Mesothelial cell of epicardium (in vitro differentiated cells): Measurements from ENCODE around the gene ENTPD8. TPM values are rescaled to one million over a fixed set of nuclear protein-coding genes. Genes with fewer than 3 reads are reported as not detected.

Source experiments
- DNase-seq, 2 experiments: peaks; one replicate each; pipeline ENCODE4 v3.0.0; 2021; ENCODE audit warnings: low spot score in 2 of 2; ENCODE audit not compliant: unreplicated experiment in 2 of 2
- H3K27ac Mint-ChIP-seq: 2 replicates; pipeline ENCODE4 v1.8.0; 2021; ENCODE audit warnings: mixed read lengths
- H3K27me3 Mint-ChIP-seq: 2 replicates; pipeline ENCODE4 v1.8.0; 2021; ENCODE audit warnings: low read depth, mixed read lengths
- H3K36me3 Mint-ChIP-seq: 2 replicates; pipeline ENCODE4 v1.8.0; 2021; ENCODE audit warnings: mixed read lengths
- H3K4me1 Mint-ChIP-seq: 2 replicates; pipeline ENCODE4 v1.8.0; 2021; ENCODE audit warnings: mixed read lengths
- H3K4me3 Mint-ChIP-seq: 2 replicates; pipeline ENCODE4 v1.8.0; 2021; ENCODE audit warnings: mild to moderate bottlenecking, moderate library complexity, mixed read lengths
- H3K9me3 Mint-ChIP-seq: 2 replicates; pipeline ENCODE4 v1.8.0; 2021; ENCODE audit warnings: mixed read lengths
- total RNA-seq: library from RNA; stranded (reverse); gene quantifications from 3 replicates; pipeline ENCODE4 v1.2.1, GENCODE V29; 2021
- TF ChIP-seq, protein P1 (sequence below): fragments of 200-600 bp; sonication (generic); IDR thresholded peaks from one replicate; pipeline ENCODE4 v1.5.0; 2021; ENCODE audit warnings: antibody characterized with exemption; ENCODE audit not compliant: unreplicated experiment

The ENTPD8 gene
- total RNA-seq, 1 donor from 2014 or later, result 1.4 TPM

DNA sequence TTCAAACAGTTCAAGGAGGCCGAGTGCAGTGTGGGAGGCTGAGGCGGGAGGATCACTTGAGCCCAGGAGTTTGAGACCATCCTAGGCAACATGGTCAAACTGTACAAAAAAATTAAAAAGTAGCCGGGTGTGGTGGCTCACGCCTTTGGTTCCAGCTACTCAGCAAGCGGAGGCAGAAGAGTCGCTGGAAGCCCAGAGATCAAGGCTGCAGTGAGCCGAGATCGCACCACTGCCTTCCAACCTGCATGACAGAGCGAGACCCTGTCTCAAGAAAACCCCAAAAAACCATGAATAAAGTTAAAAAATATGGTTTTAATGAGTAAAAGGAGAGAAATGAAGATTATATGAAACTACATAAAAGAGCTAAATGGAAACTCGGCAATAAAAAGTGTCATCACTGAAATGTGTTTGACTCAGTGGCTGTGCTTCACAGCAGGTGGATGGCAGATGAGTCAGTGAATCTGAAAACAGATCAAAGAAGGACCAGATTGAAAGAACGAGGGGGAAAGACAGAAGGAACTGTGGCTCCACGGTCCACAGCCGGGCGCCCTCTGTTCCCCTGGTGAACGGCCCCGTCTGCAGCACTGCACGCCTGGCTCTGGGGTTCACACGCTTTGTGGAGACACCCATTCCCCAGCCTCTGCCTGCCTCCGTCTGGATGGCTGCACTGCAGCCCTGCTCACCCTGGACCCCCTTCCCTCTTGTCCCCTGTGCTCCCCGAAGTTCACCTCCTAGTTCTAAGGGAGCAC lies 43.3 kb downstream of the ENTPD8 start:
- TF ChIP-seq, protein P1, sequence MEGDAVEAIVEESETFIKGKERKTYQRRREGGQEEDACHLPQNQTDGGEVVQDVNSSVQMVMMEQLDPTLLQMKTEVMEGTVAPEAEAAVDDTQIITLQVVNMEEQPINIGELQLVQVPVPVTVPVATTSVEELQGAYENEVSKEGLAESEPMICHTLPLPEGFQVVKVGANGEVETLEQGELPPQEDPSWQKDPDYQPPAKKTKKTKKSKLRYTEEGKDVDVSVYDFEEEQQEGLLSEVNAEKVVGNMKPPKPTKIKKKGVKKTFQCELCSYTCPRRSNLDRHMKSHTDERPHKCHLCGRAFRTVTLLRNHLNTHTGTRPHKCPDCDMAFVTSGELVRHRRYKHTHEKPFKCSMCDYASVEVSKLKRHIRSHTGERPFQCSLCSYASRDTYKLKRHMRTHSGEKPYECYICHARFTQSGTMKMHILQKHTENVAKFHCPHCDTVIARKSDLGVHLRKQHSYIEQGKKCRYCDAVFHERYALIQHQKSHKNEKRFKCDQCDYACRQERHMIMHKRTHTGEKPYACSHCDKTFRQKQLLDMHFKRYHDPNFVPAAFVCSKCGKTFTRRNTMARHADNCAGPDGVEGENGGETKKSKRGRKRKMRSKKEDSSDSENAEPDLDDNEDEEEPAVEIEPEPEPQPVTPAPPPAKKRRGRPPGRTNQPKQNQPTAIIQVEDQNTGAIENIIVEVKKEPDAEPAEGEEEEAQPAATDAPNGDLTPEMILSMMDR, result no peak
- H3K4me1 Mint-ChIP-seq, result no peaks in the 10 kb centered on the region
- no peak overlapping the region for H3K27ac Mint-ChIP-seq
- H3K27me3 Mint-ChIP-seq, result no peaks in the 10 kb centered on the region
- peaks cover 22% of the 10 kb centered on the region for H3K36me3 Mint-ChIP-seq
- no peak overlapping the region for H3K4me3 Mint-ChIP-seq
- no peak for DNase-seq
- H3K9me3 Mint-ChIP-seq, result peaks cover 12% of the 10 kb centered on the region

DNA sequence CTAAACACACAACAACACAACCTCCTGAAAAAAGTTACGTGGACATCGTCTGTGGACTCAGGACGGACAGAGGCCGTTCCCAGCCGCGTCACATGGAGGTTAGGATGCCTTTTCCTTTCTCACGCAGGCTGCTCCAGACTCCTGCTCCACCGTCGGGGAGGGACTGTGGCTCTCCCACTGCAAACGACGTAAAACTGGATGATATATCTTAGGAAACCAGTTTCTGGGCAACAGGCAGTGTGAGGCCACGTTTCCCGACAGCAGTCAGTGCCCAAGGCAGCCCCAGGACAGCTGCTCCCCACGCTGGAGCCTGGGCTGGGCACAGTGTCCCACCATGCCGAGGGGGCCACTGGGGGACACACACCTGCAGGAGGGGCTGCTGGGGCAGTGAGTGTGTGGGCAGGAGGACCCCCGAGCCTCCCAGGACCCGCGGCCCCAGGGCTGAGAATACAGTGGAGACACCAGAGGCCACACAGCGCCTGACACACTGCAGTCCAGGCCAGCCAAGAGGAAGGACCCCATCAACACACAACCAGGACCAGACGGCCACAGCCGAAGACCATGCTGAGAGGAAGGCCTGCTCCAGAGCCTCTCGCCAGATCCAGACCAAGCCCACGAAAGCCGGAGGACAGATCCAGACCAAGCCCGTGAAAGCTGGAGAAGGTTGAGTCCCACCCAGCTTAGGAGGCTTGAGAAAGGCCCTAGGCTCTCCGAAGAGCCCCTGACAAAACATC lies 44.4 kb downstream of the ENTPD8 start:
- Mint-ChIP-seq H3K4me1 (no peaks in the 10 kb centered on the region), H3K9me3 (peaks cover 6% of the 10 kb centered on the region), H3K4me3 (no peak overlapping the region), H3K27ac (no peak overlapping the region), H3K36me3 (peaks cover 15% of the 10 kb centered on the region), H3K27me3 (no peaks in the 10 kb centered on the region)
- no peak for DNase-seq
- TF ChIP-seq, protein P1, result no peak

GRCh38 chr9:137396227-137396626 lies 44.9 kb downstream of the ENTPD8 start:
- H3K36me3 Mint-ChIP-seq, result peaks cover 15% of the 10 kb centered on the region
- H3K27me3 Mint-ChIP-seq, result no peaks in the 10 kb centered on the region
- TF ChIP-seq, protein P1, result no peak
- H3K27ac Mint-ChIP-seq, result no peak overlapping the region
- H3K4me1 Mint-ChIP-seq, result no peaks in the 10 kb centered on the region
- no peak for DNase-seq
- peaks cover 6% of the 10 kb centered on the region for H3K9me3 Mint-ChIP-seq
- no peak overlapping the region for H3K4me3 Mint-ChIP-seq

- Mint-ChIP-seq H3K4me1 (no peaks in the 10 kb centered on the region), H3K36me3 (peaks cover 15% of the 10 kb centered on the region), H3K4me3 (no peak overlapping the region), H3K27ac (no peak overlapping the region), H3K27me3 (no peaks in the 10 kb centered on the region), H3K9me3 (peaks cover 6% of the 10 kb centered on the region)
- TF ChIP-seq, protein P1, result no peak
- no peak for DNase-seq
Measured at GRCh38 chr9:137395666-137396010, 45.5 kb downstream of the ENTPD8 start.

DNA sequence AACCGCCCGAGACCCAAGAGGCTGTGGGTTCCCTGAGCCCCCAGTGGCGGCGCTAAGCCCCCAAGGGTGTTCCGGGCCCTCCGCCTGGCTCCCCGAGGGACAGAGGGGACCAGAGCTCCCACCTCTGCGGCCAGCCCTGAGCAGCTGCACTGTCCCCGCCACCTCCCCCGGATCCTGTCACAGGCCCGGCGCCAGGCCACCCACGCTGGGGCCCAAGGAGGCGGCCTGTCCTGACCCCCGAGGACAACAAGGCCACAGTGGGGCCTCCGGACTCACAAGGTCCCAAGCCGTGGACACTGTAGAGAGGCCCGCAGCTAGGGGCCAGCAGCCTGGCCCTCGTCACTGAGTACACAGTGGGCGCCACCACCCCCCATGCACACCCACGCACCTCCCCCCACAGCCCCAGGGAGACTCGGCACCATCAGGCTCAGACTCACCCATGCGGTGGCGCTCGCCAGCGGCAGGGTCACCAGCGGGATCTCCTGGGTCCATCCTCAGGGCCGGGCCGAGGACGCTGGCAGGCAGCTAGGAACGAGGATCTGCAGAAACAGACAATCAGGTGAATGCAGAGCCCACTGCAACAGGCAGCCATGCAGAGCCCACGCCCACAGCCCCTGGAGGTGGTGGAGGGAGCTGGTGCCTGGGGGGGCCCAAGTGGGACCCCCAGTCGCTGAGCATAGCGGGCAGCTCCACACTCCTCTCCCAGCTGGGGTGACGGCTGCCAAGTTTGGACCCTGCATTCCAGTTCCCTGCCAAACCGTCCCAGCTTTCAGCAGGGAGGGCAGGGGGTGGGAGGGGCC lies 46.1 kb downstream of the ENTPD8 start:
- TF ChIP-seq, protein P1, result no peak
- Mint-ChIP-seq H3K36me3 (peaks cover 15% of the 10 kb centered on the region), H3K4me3 (no peak overlapping the region), H3K9me3 (peaks cover 6% of the 10 kb centered on the region), H3K4me1 (no peaks in the 10 kb centered on the region), H3K27me3 (no peaks in the 10 kb centered on the region), H3K27ac (no peak overlapping the region)
- DNase-seq, result no peak
